MCF 10A (cell line): ENCODE data around the gene AUTS2. TPM values are rescaled to one million over a fixed set of nuclear protein-coding genes. Genes with fewer than 3 reads are reported as not detected.

Experiments used
- BruUV-seq: library from RNA; stranded (reverse); fragments of 400-500 nt; replicated peaks from 2 replicates; lab custom pipeline; 2021; lab: Mats Ljungman, UMichigan
- CTCF ChIA-PET: fragments of 300-600 bp; sonication (Branson Sonifier 250); formaldehyde crosslinking; extraction: SDS; loops from one replicate; lab custom pipeline; 2021; ENCODE audit warnings: antibody characterized with exemption, inconsistent platforms; lab: Yijun Ruan, JAX
- POLR2A ChIA-PET: fragments of 300-600, 350-650 bp; sonication (Branson Sonifier 250); formaldehyde crosslinking; extraction: SDS; loops from one replicate; lab custom pipeline; 2020; ENCODE audit warnings: antibody characterized with exemption, inconsistent platforms; lab: Yijun Ruan, JAX
- DNase-seq: peaks from one replicate; pipeline ENCODE4 v3.0.0-alpha.2; 2018; ENCODE audit not compliant: unreplicated experiment
- H3K27ac Mint-ChIP-seq: one replicate; pipeline ENCODE4 v1.8.0; 2022; ENCODE audit warnings: mild to moderate bottlenecking, low read depth, mixed read lengths; ENCODE audit not compliant: unreplicated experiment
- H3K27me3 Mint-ChIP-seq: one replicate; pipeline ENCODE4 v1.8.0; 2022; ENCODE audit warnings: mixed read lengths; ENCODE audit not compliant: insufficient read depth, unreplicated experiment
- H3K36me3 Mint-ChIP-seq: one replicate; pipeline ENCODE4 v1.8.0; 2022; ENCODE audit warnings: mild to moderate bottlenecking, moderate library complexity, mixed read lengths; ENCODE audit not compliant: insufficient read depth, unreplicated experiment
- H3K4me1 Mint-ChIP-seq: one replicate; pipeline ENCODE4 v1.8.0; 2022; ENCODE audit warnings: mixed read lengths; ENCODE audit not compliant: insufficient read depth, unreplicated experiment
- H3K4me3 Mint-ChIP-seq: one replicate; pipeline ENCODE4 v1.8.0; 2022; ENCODE audit warnings: mild to moderate bottlenecking, moderate library complexity, mixed read lengths; ENCODE audit not compliant: unreplicated experiment
- H3K9me3 Mint-ChIP-seq: one replicate; pipeline ENCODE4 v1.8.0; 2022; ENCODE audit warnings: mixed read lengths; ENCODE audit not compliant: unreplicated experiment
- intact Hi-C: fragments of 100-400 bp; cut with micrococcal nuclease; formaldehyde crosslinking; loops from 2 replicates; pipeline ENCODE4 v1.14.1; 2022
- total RNA-seq: library from RNA; stranded (reverse); gene quantifications from 2 replicates; pipeline ENCODE4 v1.2.3, GENCODE V29; 2022
- TF ChIP-seq, protein P1 (sequence below): fragments of 200-600 bp; IDR thresholded peaks from one replicate; pipeline ENCODE4 v1.8.0; 2022; ENCODE audit warnings: antibody characterized with exemption, mild to moderate bottlenecking; ENCODE audit not compliant: unreplicated experiment

Gene AUTS2
- total RNA-seq, 1 experiment from 2014 or later: 1.3 TPM

- Mint-ChIP-seq H3K9me3 (peaks cover 23% of the 10 kb centered on the region), H3K36me3 (peaks cover 4% of the 10 kb centered on the region), H3K4me3 (no peak overlapping the region), H3K27me3 (no peaks in the 10 kb centered on the region), H3K27ac (no peak overlapping the region), H3K4me1 (no peaks in the 10 kb centered on the region)
- BruUV-seq: no TSS peak
- CTCF ChIA-PET: interaction anchor here (0.6 kb wide), 1 partner anchor 30 kb away, joined by 3 read pairs; no protein-coding TSS in a partner anchor
- TF ChIP-seq, protein P1, sequence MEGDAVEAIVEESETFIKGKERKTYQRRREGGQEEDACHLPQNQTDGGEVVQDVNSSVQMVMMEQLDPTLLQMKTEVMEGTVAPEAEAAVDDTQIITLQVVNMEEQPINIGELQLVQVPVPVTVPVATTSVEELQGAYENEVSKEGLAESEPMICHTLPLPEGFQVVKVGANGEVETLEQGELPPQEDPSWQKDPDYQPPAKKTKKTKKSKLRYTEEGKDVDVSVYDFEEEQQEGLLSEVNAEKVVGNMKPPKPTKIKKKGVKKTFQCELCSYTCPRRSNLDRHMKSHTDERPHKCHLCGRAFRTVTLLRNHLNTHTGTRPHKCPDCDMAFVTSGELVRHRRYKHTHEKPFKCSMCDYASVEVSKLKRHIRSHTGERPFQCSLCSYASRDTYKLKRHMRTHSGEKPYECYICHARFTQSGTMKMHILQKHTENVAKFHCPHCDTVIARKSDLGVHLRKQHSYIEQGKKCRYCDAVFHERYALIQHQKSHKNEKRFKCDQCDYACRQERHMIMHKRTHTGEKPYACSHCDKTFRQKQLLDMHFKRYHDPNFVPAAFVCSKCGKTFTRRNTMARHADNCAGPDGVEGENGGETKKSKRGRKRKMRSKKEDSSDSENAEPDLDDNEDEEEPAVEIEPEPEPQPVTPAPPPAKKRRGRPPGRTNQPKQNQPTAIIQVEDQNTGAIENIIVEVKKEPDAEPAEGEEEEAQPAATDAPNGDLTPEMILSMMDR: no peak
- intact Hi-C loops: no loop called here
- POLR2A ChIA-PET: no interaction called here
- DNase-seq: no peak
These were observed 889.6 kb downstream of the AUTS2 start for GRCh38 chr7:70487886-70488285.

- no peak for DNase-seq
- ChIA-PET POLR2A (interaction anchor here (0.6 kb wide), 1 partner anchor 375 kb away, joined by 4 read pairs; no protein-coding TSS in a partner anchor), CTCF (interaction anchor here (0.6 to 0.7 kb wide), 2 partner anchors 15 to 354 kb away, joined by 4 to 6 read pairs; no protein-coding TSS in a partner anchor)
- no peak overlapping the region for H3K4me3 Mint-ChIP-seq
- H3K4me1 Mint-ChIP-seq: no peaks in the 10 kb centered on the region
- TF ChIP-seq, protein P1: no peak
- H3K27ac Mint-ChIP-seq: no peak overlapping the region
- H3K36me3 Mint-ChIP-seq: peaks cover 4% of the 10 kb centered on the region
- H3K9me3 Mint-ChIP-seq: peaks cover 26% of the 10 kb centered on the region
- intact Hi-C loops: no loop called here
- no peaks in the 10 kb centered on the region for H3K27me3 Mint-ChIP-seq
- BruUV-seq: no TSS peak
These were observed 891.5 kb downstream of the AUTS2 start for GRCh38 chr7:70489813-70490212.

DNA sequence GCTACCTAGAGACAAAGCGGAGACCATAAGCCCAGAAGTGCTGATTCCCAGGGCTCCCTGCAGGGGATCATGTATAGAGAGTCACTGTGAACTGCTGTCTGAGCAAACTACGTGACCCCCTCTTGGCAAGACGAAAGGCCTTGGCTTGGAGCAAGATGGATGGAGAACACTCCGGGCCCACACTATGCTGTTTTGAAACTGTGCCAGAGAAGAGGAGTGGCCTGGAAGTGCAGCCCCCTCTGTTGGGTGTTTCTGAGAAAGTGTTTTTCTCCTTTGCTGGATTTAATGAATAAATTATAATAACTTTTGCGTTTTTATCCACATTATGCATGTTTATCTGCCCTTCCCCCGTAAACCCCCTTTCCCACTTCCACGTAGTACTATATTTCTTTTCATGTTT, 894.4 kb downstream of the AUTS2 start:
- no peaks in the 10 kb centered on the region for H3K4me1 Mint-ChIP-seq
- no TSS peak for BruUV-seq
- TF ChIP-seq, protein P1: no peak
- intact Hi-C loops: no loop called here
- H3K27ac Mint-ChIP-seq: no peak overlapping the region
- DNase-seq: no peak
- CTCF ChIA-PET: no interaction called here
- peaks cover 3% of the 10 kb centered on the region for H3K36me3 Mint-ChIP-seq
- POLR2A ChIA-PET: no interaction called here
- peaks cover 21% of the 10 kb centered on the region for H3K9me3 Mint-ChIP-seq
- H3K4me3 Mint-ChIP-seq: no peak overlapping the region
- no peaks in the 10 kb centered on the region for H3K27me3 Mint-ChIP-seq

GRCh38 chr7:70494225-70495032, 896.2 kb downstream of the AUTS2 start:
- Mint-ChIP-seq H3K4me3 (no peak overlapping the region), H3K9me3 (peaks cover 16% of the 10 kb centered on the region), H3K4me1 (no peaks in the 10 kb centered on the region), H3K36me3 (no peaks in the 10 kb centered on the region), H3K27ac (no peak overlapping the region), H3K27me3 (no peaks in the 10 kb centered on the region)
- no peak for DNase-seq
- POLR2A ChIA-PET: no interaction called here
- intact Hi-C loops: no loop called here
- BruUV-seq: no TSS peak
- CTCF ChIA-PET: interaction anchor here (0.6 kb wide), 1 partner anchor 199 kb away, joined by 3 read pairs; no protein-coding TSS in a partner anchor
- TF ChIP-seq, protein P1: no peak
